Suprapubic skin (tissue), 4 donors: ENCODE measurements around the gene HPSE2. TPM values are rescaled to one million over a fixed set of nuclear protein-coding genes. Genes with fewer than 3 reads are reported as not detected.

ENCODE experiments used
- DNase-seq, 2 donors: peaks; one replicate each; pipeline ENCODE4 v3.0.0-alpha.2; 2019; ENCODE audit warnings: low spot score in 2 of 2
- H3K27ac ChIP-seq: fragments of 200-600 bp; sonication (generic); one replicate; pipeline ENCODE4 v1.5.1; 2019
- H3K27me3 ChIP-seq: fragments of 200-600 bp; sonication (generic); one replicate; pipeline ENCODE4 v1.5.1; 2019
- H3K36me3 ChIP-seq: fragments of 200-600 bp; sonication (generic); one replicate; pipeline ENCODE4 v1.5.1; 2019
- H3K4me1 ChIP-seq: fragments of 200-600 bp; sonication (generic); one replicate; pipeline ENCODE4 v1.5.1; 2019
- H3K4me3 ChIP-seq: fragments of 200-600 bp; sonication (generic); one replicate; pipeline ENCODE4 v1.5.1; 2019; ENCODE audit warnings: mild to moderate bottlenecking
- H3K9me3 ChIP-seq: fragments of 200-600 bp; sonication (generic); one replicate; pipeline ENCODE4 v1.5.1; 2019
- CTCF ChIP-seq, 2 donors: fragments of 200-600 bp in 1 of 2; fragments of 450-650 bp in 1 of 2; sonication (generic) in 1 of 2; IDR thresholded peaks; one replicate each; pipeline ENCODE4 v1.5.1; 2016 to 2019; ENCODE audit warnings: antibody characterized with exemption in 2 of 2, mild to moderate bottlenecking in 1 of 2, moderate library complexity in 1 of 2
- EP300 ChIP-seq: sonication (generic); formaldehyde crosslinking; IDR thresholded peaks from one replicate; pipeline ENCODE4 v1.6.1; 2017; ENCODE audit warnings: antibody characterized with exemption
- POLR2A ChIP-seq, 2 donors: fragments of 450-650 bp; IDR thresholded peaks; one replicate each; pipeline ENCODE4 v1.6.1; 2017; ENCODE audit warnings: antibody characterized with exemption in 2 of 2, mild to moderate bottlenecking in 2 of 2, moderate library complexity in 2 of 2
- POLR2AphosphoS5 ChIP-seq, 3 donors: sonication (generic); formaldehyde crosslinking; IDR thresholded peaks; one replicate each; pipeline ENCODE4 v1.6.1; 2017; ENCODE audit warnings: antibody characterized with exemption in 3 of 3
- WGBS: methylation state at CpG from one replicate; pipeline ENCODE4 v1.1.5; 2018; 5-methylcytosine and 5-hydroxymethylcytosine counted together
- total RNA-seq, 4 donors: library from RNA; depleted of rRNA; stranded (reverse); fragments of >200 nt; gene quantifications; one replicate each; pipeline ENCODE4 v1.1.0, GENCODE V29; 2016

Gene HPSE2
- total RNA-seq, 4 donors from 2014 or later = 0.95 to 1.3 (median 0.99) TPM

DNA sequence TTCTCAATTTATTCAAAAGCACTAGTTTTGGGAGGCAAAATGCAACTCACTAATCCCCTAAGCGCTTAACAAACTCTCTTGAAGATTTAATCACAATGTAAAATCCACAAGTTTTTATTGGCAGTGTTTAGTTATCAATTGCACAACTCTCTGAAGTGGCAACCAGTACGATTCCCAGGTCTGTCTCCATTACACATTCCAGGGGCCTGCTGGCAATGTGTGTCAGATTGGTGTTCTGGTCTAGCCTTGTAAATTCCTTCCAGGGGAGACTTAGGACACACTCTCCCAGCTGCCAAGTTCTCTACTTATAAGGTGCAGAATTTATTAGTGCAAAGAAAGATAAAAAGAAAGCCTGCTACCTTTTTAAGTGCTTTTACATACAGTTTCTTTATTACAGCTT lies 624.2 kb downstream of the HPSE2 start:
- Histone ChIP-seq H3K36me3 (no peaks in the 10 kb centered on the region), H3K27me3 (peaks cover 2% of the 10 kb centered on the region)

DNA sequence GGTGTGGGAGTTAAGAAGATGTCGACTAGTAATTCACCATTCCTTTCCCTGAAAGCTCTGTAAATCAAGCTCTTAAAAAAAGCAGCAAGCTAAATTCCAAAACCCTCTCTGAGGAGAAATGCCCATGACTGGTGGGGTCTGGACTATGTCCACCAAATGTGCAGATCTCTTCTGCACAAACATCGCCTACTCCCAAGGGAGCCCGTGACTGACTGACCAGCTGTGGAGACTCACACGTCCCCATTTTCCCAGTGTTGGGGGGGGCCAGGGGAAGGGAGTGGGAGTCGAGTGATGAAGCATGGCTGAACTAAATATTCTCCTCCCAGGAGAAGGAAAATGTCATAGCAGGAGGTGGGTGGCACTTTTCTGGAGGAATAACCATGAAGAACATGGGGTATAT lies 624.8 kb downstream of the HPSE2 start:
- H3K27me3 ChIP-seq = peaks cover 2% of the 10 kb centered on the region

More for the DNA sequence above, 624.2 kb downstream of the HPSE2 start:
- no peak for DNase-seq
- no peaks in the 10 kb centered on the region for H3K4me1 ChIP-seq
- TF ChIP-seq POLR2AphosphoS5 (IDR thresholded peaks at IDR 0.05) (no peak), POLR2A (IDR thresholded peaks at IDR 0.05) (no peak), CTCF (IDR thresholded peaks at IDR 0.05) (no peak), EP300 (no peak)
- H3K27ac ChIP-seq = no peak overlapping the region
- WGBS = 62% methylated on average over 2 of the region's 2 CpGs
- no peaks in the 10 kb centered on the region for H3K9me3 ChIP-seq
- H3K4me3 ChIP-seq = no peak overlapping the region

GRCh38 chr10:98610301-98610700 lies 625.4 kb downstream of the HPSE2 start:
- Histone ChIP-seq H3K9me3 (no peaks in the 10 kb centered on the region), H3K27ac (no peak overlapping the region)

More for the DNA sequence above, 624.8 kb downstream of the HPSE2 start:
- no peak overlapping the region for H3K4me3 ChIP-seq
- DNase-seq = no peak
- TF ChIP-seq POLR2A (IDR thresholded peaks at IDR 0.05) (no peak), POLR2AphosphoS5 (IDR thresholded peaks at IDR 0.05) (no peak), EP300 (no peak), CTCF (IDR thresholded peaks at IDR 0.05) (no peak)
- WGBS = 66% methylated on average over 5 of the region's 5 CpGs
- no peaks in the 10 kb centered on the region for H3K36me3 ChIP-seq
- H3K4me1 ChIP-seq = no peaks in the 10 kb centered on the region
- no peaks in the 10 kb centered on the region for H3K9me3 ChIP-seq
- H3K27ac ChIP-seq = no peak overlapping the region

GRCh38 chr10:98609265-98609664 lies 626.4 kb downstream of the HPSE2 start:
- H3K9me3 ChIP-seq = no peaks in the 10 kb centered on the region
- TF ChIP-seq EP300 (no peak), CTCF (IDR thresholded peaks at IDR 0.05) (no peak), POLR2AphosphoS5 (IDR thresholded peaks at IDR 0.05) (no peak)
- no peak overlapping the region for H3K4me3 ChIP-seq
- 87% methylated on average over 2 of the region's 2 CpGs for WGBS
- peaks cover 2% of the 10 kb centered on the region for H3K27me3 ChIP-seq
- no peaks in the 10 kb centered on the region for H3K4me1 ChIP-seq
- no peak for DNase-seq
- no peak overlapping the region for H3K27ac ChIP-seq
- H3K36me3 ChIP-seq = no peaks in the 10 kb centered on the region

More at GRCh38 chr10:98610301-98610700, 625.4 kb downstream of the HPSE2 start:
- Histone ChIP-seq H3K27me3 (peaks cover 2% of the 10 kb centered on the region), H3K4me3 (no peak overlapping the region), H3K36me3 (no peaks in the 10 kb centered on the region), H3K4me1 (no peaks in the 10 kb centered on the region)
- TF ChIP-seq EP300 = no peak
- TF ChIP-seq CTCF (IDR thresholded peaks at IDR 0.05) = no peak
- TF ChIP-seq POLR2A (IDR thresholded peaks at IDR 0.05) = no peak
- no peak for TF ChIP-seq POLR2AphosphoS5 (IDR thresholded peaks at IDR 0.05)
- 100% methylated on average over 1 of the region's 1 CpG for WGBS
- DNase-seq = no peak

DNA sequence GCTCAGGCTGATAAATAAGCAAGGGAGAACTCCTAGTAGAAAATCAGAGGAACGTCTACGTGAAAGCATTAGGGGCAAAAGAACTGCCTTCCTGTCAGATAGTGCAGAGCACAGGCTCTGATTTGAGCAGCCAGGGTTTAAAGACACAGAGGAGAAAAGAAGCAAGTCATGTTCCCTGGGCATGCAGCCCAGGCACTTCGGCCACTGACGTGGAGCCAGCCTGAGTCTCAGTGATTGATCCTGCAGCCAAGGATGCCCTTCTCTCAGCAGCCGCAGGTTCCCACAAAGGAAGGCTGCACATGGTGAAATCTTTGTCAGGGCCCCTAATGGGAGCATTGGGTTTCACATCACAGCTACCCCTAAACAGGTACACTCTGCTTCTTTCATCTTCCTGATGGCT lies 627.2 kb downstream of the HPSE2 start:
- no peak for TF ChIP-seq POLR2AphosphoS5 (IDR thresholded peaks at IDR 0.05)
- TF ChIP-seq CTCF (IDR thresholded peaks at IDR 0.05) = no peak
- TF ChIP-seq EP300 = no peak
- no peak for TF ChIP-seq POLR2A (IDR thresholded peaks at IDR 0.05)
- DNase-seq = no peak
- peaks cover 2% of the 10 kb centered on the region for H3K27me3 ChIP-seq
- no peaks in the 10 kb centered on the region for H3K36me3 ChIP-seq
- H3K9me3 ChIP-seq = no peaks in the 10 kb centered on the region
- H3K4me3 ChIP-seq = no peak overlapping the region
- H3K4me1 ChIP-seq = no peaks in the 10 kb centered on the region
- WGBS = 29% methylated on average over 5 of the region's 5 CpGs
- H3K27ac ChIP-seq = no peak overlapping the region
